HuH-7.5 (cell line): Measurements from ENCODE around the gene GAS7.
"Not testable (repeated sequence)": the region's sequence is repeated elsewhere in the genome, so short reads cannot be mapped to it uniquely, and the experiment has no call there.

Experiments used
- DNase-seq: peaks from one replicate; pipeline ENCODE4 v3.0.0; 2011; ENCODE audit warnings: low spot score

The GAS7 gene

GRCh38 chr17:10072556-10073425, 125.6 kb downstream of the GAS7 start:
- DNase-seq: no peak

DNA sequence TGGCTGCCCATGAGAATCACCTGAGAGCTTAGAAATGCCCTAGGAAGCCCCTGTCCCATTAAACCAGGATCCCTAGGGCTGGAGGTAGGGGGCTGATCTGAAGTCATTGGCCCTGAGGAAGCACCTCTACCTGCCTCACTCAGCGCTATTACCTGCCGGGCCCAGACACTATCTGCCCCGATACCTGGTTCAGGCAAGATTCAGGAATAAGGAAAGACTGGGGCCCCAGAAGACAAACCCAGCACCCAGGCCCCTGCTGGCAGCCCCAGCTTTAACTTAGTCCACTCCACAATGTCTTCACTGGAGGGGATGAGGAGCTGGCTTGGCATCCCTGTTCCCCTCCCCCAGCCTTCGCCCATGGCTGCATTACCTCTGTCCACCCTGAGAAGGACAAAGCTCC, 126.3 kb downstream of the GAS7 start:
- DNase-seq: no peak

- no peak for DNase-seq
Observed at GRCh38 chr17:10071141-10071540, 127.3 kb downstream of the GAS7 start.

DNA sequence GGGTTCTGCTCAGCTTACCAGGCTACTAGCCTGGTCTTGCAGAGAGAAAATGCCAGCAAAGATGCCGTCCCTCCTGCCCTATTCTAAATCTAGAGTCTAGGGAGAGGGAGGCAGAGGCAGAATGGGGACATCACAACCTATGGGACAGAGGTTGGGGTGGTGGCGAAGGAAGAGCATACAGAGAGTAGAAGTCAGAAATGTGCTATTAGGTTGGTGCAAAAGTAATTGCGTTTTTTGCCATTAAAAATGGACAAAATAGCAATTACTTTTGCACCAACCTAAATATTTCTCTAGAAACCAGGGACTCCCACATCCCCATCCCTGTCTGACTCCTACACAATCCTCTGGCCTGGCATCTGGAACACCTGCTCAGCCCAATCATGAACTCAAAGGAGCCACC, 127.7 kb downstream of the GAS7 start:
- DNase-seq: no peak

DNA sequence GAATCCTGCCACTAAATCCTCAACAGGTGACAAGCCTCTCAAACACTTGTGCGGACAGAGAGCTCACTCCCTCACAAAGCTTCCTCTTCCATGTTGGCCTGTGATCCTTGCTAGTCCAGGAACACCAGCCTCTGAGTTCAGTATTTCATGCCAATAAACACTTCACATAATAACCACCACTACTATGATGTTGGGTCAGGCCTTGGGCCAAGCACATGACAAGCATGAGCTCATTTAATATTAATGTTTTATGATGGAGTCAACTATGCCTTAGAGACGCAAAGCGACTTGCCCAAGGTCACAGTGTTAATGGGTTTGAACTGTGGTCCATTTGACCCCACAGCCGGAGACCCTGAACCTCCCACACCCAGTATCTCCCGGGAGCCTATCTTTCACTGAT, 129.1 kb downstream of the GAS7 start:
- no peak for DNase-seq

GRCh38 chr17:10067446-10068143, 130.8 kb downstream of the GAS7 start:
- no peak for DNase-seq

- no peak for DNase-seq
Observed at GRCh38 chr17:10064536-10064935, 133.9 kb downstream of the GAS7 start.

- no peak for DNase-seq
Observed at GRCh38 chr17:10063730-10064241, 134.6 kb downstream of the GAS7 start.

GRCh38 chr17:10062691-10063385, 135.6 kb downstream of the GAS7 start:
- no peak for DNase-seq

DNA sequence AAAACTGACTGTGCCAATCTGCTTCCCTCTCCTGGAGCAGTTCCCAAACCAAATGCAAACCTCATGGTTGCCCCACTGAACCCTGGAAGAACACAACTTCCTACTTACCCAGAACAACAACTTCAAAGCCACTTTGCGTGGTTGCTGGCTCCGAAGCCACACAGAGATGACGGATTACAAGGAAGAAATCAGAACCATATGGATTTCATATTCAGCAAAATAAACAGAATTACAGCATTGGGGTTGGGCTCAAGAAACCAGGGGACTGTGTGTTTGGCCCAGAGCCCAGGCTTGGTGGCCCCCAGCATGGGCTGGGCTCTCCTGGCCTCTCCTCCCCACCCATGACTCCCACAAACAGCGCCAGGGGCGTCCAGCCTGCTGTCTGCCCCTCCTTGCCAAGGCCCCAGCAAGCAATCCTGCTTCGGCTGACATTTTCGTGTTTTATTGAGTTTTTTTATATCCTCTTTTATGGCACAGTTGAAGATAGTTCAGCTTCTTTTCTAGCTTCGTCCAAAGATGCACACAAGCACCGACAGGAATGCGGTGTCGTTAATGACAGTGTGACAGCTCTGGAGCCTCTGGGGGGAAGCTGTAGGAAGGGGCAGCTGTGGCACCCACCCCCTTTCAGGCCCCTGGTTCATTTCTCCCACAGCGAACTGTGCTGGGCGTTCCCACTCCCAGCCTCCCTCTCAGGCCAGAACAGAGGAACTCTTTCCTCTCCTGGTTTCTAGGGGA, 137.1 kb downstream of the GAS7 start:
- DNase-seq: no peak

DNA sequence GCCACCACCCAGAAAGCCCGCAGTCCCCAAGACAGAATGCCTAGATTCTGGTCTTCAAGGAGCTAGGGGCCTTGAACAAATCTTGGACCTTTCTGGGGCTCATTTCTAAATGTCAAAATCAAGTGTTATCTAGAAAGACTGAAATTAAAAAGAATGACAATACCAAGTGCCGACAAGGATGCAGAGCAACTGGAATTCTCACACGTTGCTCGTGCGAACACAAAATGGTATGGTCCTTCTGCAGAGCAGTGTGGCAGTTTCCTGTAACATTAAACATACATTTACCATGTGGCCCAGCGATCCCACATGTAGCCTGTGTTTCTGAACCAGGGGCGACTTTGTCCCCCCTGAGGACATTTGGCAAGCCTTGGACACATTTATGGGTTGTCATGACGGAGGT, 137.9 kb downstream of the GAS7 start:
- DNase-seq: no peak

- no peak for DNase-seq
Observed at GRCh38 chr17:10059684-10060211, 138.7 kb downstream of the GAS7 start.

DNA sequence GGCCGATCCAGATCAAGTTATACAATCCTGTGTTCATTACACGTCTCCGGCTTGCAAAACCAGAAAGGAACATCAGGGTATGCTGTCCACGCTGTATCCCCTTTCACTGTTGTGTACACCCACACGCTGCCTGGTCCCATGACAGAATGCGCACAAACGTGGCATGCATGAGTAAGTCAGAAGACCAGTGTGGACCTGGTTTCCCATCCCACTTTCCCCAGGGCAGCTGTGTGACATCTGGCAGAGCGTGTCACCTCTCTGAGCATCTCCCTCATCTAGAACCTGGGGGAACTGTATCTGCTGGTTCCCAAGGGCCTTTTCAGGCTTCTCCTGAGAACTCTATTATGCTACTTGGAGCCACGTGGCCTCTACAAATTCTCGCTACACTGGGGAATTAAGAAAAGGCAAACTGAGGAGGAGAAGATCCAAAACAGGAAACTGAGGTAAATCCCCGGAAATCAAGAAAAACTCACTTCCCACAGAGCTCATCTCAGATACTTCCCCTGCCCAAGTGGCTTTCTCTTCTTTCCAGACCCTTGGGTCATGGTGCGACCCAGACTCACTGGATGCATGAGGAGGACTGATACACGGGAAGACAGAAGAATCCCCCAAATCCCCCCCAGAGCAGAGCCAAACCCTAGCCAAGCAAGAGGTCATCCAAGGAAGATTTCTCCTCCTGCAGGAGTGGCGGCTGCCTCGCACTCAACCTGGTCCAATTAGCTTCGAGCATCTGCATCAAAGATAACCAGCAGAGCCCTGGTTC, 139.3 kb downstream of the GAS7 start:
- DNase-seq: no peak

GRCh38 chr17:10057466-10057865, 140.9 kb downstream of the GAS7 start:
- DNase-seq: not testable (repeated sequence)

DNA sequence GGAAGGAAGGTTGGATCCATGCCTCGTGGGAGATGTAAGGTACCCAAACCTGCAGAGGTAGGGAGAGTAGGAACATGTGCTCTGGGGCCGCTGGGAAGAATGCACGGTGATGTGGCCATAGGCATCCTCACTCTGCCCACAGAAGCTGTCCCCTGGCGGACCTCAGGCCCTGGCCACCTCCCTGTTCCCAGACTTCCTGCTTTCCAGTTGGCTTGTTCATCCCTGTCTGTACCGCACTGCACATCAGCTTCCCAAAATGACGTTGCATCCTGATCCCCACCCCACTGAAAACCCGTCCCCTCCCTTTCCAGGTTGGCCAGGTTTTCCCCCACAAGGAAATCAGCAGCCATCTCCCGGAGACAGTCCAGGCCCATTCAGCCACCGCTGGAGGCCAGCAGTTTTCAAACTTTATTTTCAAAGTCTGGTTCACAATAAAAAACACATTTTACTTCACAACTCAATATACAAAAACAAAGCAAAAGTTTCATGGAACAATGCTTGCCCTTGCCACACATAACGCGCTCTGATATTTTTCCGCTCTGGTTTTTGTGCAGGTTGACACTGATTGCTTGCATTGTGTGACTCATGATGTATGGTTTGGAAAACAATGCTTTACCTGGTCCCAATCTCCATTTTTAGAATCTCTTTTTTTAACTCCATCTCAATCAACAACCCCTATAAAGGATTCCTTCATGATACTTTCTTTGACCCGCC, 143.0 kb downstream of the GAS7 start:
- no peak for DNase-seq

DNA sequence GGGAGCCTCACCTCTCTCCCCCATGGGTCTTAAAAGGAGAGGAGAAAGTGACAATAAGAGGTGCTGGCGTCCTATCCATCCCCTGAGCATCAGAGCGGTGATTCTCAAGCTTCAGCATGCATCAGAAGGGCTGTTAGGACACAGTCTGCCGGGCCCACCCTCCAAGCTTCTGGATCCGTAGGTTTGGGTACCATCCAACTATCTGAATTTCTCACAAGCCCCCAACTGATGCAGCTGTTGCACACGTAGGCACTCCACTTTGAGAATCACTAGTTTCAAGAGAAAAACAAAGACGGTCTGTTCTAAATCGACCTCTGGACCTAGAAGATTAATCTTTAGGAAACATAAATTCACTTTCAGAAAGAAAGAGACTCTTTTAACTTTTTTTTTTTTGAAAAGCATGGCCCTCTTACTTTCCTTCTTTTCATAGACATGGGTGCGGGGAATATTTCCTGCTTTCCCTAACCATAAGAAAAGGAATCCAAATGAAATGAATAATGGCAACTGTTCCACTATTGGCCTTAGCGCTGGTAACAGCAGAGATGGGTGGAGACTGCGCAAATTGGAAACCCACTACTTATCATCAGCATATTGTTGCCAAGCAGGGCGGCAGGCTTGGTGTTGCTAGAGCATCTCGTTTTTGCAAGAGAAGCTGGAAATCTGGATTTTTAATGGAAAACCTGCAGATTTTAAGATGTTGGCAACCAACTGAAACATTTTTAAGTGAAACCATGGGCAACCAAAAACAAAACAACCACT, 144.4 kb downstream of the GAS7 start:
- DNase-seq: no peak

DNA sequence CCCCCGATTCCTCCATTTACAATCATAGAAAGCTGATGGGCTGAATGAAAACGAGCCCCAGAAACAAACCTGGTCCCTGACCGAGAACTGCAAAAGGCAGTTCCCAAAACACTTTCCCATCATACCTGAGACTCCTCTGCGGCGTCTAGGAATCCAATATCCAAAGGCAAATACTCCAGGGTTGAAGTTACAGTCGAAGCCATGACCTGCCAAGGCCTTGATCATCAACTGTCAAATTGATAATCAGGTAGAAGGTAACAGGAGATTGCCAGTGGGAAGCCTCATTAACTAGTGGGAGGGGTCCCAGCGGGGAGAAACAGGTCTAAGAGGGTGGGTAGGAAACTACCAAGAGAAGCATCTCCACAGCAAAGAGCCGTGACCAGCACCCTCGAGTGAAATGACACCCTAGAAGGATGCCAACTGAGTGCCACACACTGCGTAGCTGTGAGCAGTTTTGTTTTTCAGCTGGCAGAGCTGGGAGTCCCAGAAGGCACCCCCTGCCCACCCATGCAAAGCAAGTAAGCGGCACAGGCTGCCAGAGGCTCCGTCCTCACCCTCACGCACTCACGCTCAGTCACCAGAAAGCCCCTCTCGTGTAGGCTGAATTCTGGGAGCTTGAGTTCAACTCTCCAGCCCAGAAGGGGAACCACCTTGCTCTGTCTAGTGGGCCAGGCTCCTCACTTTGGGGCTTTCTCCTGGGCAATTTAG, 146.1 kb downstream of the GAS7 start:
- DNase-seq: no peak

- DNase-seq: no peak
Observed at GRCh38 chr17:10051112-10051511, 147.3 kb downstream of the GAS7 start.

DNA sequence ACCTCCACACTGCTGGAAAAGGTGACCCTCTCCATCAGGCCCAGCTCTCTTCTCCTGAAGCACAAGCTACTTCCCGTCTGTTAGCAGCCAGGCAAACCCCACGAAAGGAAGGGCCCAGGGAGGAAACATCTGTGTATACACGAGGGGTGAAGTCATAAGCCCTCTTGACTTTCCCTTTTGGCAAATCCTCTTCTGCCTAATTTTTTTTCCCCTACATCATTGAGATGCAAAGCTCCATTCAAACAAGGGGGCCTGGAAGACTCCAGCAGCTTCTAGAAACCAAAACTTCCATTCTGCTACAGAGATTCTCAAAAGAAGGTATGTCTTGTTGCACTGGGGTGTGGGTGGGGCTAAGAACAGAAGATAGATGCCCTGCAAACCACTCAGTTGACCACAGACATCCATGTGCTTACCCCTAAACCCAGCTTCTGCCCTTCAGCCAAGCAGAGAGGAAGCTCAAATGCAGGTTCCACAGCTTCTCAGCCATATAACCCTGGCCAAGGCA, 147.8 kb downstream of the GAS7 start:
- DNase-seq: no peak
